Adrenal gland (tissue), 5 donors: Measurements from ENCODE around the gene AK8.

Source experiments
- POLR2A ChIP-seq, 2 donors: fragments of 450-650 bp; IDR thresholded peaks; one replicate each; pipeline ENCODE4 v1.6.1; 2017; ENCODE audit warnings: antibody characterized with exemption in 2 of 2, mild to moderate bottlenecking in 2 of 2, moderate library complexity in 1 of 2
- TF ChIP-seq, protein P1 (sequence below), 6 experiments: fragments of 450-650 bp in 4 of 6; fragments of 200-600 bp in 2 of 6; sonication (generic) in 1 of 6; IDR thresholded peaks; 1 replicate in 5 of 6; 2 replicates in 1 of 6; pipeline versions ENCODE4 v1.5.1 to v1.8.0; 2016 to 2021; ENCODE audit warnings: antibody characterized with exemption in 6 of 6, mild to moderate bottlenecking in 2 of 6, moderate library complexity in 1 of 6
- donor health status: DM: no; HTN: no; CAD: no.

DNA sequence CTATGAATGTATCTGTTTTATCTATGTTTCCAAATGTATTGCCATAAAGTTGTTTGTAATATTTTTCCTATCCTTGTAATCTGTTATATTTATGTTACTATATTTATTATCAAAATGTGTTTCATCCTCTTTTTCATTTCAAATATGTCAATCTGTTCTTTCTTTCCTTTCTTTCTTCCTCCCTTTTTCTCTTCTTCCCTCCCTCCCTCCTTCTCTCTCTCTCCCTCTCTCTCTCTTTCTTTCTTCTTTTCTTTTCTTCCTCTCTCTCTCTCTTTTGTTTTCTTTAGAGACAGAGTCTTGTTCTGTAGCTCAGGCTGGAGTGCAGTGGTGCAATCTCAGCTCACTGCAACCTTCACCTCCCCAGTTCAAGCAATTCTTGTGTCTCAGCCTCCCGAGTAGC is 116.5 kb downstream of the AK8 start:
- no peak for TF ChIP-seq POLR2A (IDR thresholded peaks at IDR 0.05)
- TF ChIP-seq, protein P1, sequence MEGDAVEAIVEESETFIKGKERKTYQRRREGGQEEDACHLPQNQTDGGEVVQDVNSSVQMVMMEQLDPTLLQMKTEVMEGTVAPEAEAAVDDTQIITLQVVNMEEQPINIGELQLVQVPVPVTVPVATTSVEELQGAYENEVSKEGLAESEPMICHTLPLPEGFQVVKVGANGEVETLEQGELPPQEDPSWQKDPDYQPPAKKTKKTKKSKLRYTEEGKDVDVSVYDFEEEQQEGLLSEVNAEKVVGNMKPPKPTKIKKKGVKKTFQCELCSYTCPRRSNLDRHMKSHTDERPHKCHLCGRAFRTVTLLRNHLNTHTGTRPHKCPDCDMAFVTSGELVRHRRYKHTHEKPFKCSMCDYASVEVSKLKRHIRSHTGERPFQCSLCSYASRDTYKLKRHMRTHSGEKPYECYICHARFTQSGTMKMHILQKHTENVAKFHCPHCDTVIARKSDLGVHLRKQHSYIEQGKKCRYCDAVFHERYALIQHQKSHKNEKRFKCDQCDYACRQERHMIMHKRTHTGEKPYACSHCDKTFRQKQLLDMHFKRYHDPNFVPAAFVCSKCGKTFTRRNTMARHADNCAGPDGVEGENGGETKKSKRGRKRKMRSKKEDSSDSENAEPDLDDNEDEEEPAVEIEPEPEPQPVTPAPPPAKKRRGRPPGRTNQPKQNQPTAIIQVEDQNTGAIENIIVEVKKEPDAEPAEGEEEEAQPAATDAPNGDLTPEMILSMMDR (IDR thresholded peaks at IDR 0.05): no peak
